GM23338 (cell line): Measurements from ENCODE around the gene RNLS. TPM values are rescaled to one million over a fixed set of nuclear protein-coding genes. Genes with fewer than 3 reads are reported as not detected.

ENCODE experiments used
- ATAC-seq: fragments of 200-7000 bp; cut with Tn5 transposase; 3 replicates; pipeline ENCODE4 v1.9.1; 2020
- DNase-seq: peaks from one replicate; pipeline ENCODE4 v3.0.0-alpha.2; 2015; ENCODE audit warnings: low spot score
- H2AFZ ChIP-seq: fragments of 200-600 bp; sonication (generic); 2 replicates; pipeline ENCODE4 v1.8.0; 2016; ENCODE audit warnings: antibody characterized with exemption, mild to moderate bottlenecking, moderate library complexity
- H3F3A ChIP-seq: fragments of 200-600 bp; sonication (generic); replicated peaks from 2 replicates; pipeline ENCODE4 v1.8.0; 2017; ENCODE audit warnings: antibody characterized with exemption, mixed run types, low read depth
- H3K27ac ChIP-seq: fragments of 200-600 bp; sonication (generic); 2 replicates; pipeline ENCODE4 v1.6.1; 2016; ENCODE audit warnings: low read depth
- H3K27me3 ChIP-seq: fragments of 200-600 bp; sonication (generic); 2 replicates; pipeline ENCODE4 v1.8.0; 2016; ENCODE audit warnings: mild to moderate bottlenecking, mixed run types, moderate library complexity; ENCODE audit not compliant: insufficient read depth
- H3K36me3 ChIP-seq: fragments of 200-600 bp; sonication (generic); 2 replicates; pipeline ENCODE4 v1.8.0; 2016; ENCODE audit warnings: mild to moderate bottlenecking; ENCODE audit not compliant: insufficient read depth
- H3K4me1 ChIP-seq: fragments of 200-600 bp; sonication (generic); 2 replicates; pipeline ENCODE4 v1.8.0; 2016; ENCODE audit warnings: mild to moderate bottlenecking, moderate library complexity; ENCODE audit not compliant: insufficient read depth
- H3K4me2 ChIP-seq: fragments of 200-600 bp; sonication (generic); 2 replicates; pipeline ENCODE4 v1.7.1; 2017; ENCODE audit warnings: mixed run types
- H3K4me3 ChIP-seq: fragments of 200-600 bp; sonication (generic); 2 replicates; pipeline ENCODE4 v1.6.1; 2016; ENCODE audit warnings: mixed run types
- H3K79me2 ChIP-seq: fragments of 200-600 bp; sonication (generic); replicated peaks from 2 replicates; pipeline ENCODE4 v1.8.0; 2017; ENCODE audit warnings: mild to moderate bottlenecking; ENCODE audit not compliant: insufficient read depth
- H3K9me2 ChIP-seq: fragments of 200-600 bp; sonication (generic); 2 replicates; pipeline ENCODE4 v1.8.0; 2017; ENCODE audit not compliant: insufficient read depth
- H4K20me1 ChIP-seq: fragments of 200-600 bp; sonication (generic); replicated peaks from 2 replicates; pipeline ENCODE4 v1.8.0; 2017; ENCODE audit warnings: mild to moderate bottlenecking; ENCODE audit not compliant: insufficient read depth
- H3K27ac Mint-ChIP-seq: 2 replicates; pipeline ENCODE4 v1.8.0; 2020; ENCODE audit warnings: inconsistent platforms, mild to moderate bottlenecking, moderate library complexity, mixed read lengths
- H3K27me3 Mint-ChIP-seq: 3 replicates; pipeline ENCODE4 v1.8.0; 2022; ENCODE audit warnings: low read depth, mild to moderate bottlenecking, moderate library complexity, mixed read lengths, inconsistent platforms; ENCODE audit not compliant: insufficient read depth, poor library complexity
- H3K36me3 Mint-ChIP-seq: 3 replicates; pipeline ENCODE4 v1.8.0; 2021; ENCODE audit warnings: low read depth, mild to moderate bottlenecking, inconsistent platforms, moderate library complexity, mixed read lengths
- H3K4me1 Mint-ChIP-seq: 3 replicates; pipeline ENCODE4 v1.8.0; 2020; ENCODE audit warnings: mild to moderate bottlenecking, inconsistent platforms, mixed read lengths
- H3K4me3 Mint-ChIP-seq: 3 replicates; pipeline ENCODE4 v1.8.0; 2021; ENCODE audit warnings: moderate library complexity, mild to moderate bottlenecking, inconsistent platforms, mixed read lengths
- H3K9me3 Mint-ChIP-seq: 3 replicates; pipeline ENCODE4 v1.8.0; 2020; ENCODE audit warnings: moderate library complexity, mild to moderate bottlenecking, inconsistent platforms, mixed read lengths
- CREB1 ChIP-seq: fragments of 250-450 bp; sonication (Bioruptor Pico); IDR thresholded peaks from 2 replicates; pipeline ENCODE4 v1.5.0; 2020; ENCODE audit warnings: low read depth, mild to moderate bottlenecking, moderate library complexity
- CTCF ChIP-seq, 2 experiments: fragments of 200-600 bp in 1 of 2; sonication (generic) in 1 of 2; conservative IDR thresholded peaks; 2 replicates each; pipeline versions ENCODE4 v1.5.1 to v1.6.1; 2016 to 2017; ENCODE audit warnings: antibody characterized with exemption in 2 of 2, low read depth in 2 of 2, mild to moderate bottlenecking in 2 of 2, moderate library complexity in 1 of 2
- EZH2 ChIP-seq: fragments of 200-600 bp; sonication (generic); IDR thresholded peaks from one replicate; pipeline ENCODE4 v1.8.0; 2017; ENCODE audit warnings: antibody characterized with exemption, mild to moderate bottlenecking, low read depth; ENCODE audit not compliant: unreplicated experiment
- REST ChIP-seq: IDR thresholded peaks from one replicate; pipeline ENCODE4 v1.6.1; 2018; ENCODE audit warnings: antibody characterized with exemption; ENCODE audit not compliant: unreplicated experiment
- STAT1 ChIP-seq: IDR thresholded peaks from one replicate; pipeline ENCODE4 v1.6.1; 2016; ENCODE audit warnings: antibody characterized with exemption; ENCODE audit not compliant: unreplicated experiment
- ZNF114 ChIP-seq: fragments of 250-450 bp; sonication (Bioruptor Pico); IDR thresholded peaks from 2 replicates; pipeline ENCODE4 v1.5.0; 2020; ENCODE audit warnings: mild to moderate bottlenecking, moderate library complexity
- polyA plus RNA-seq: library from polyadenylated mRNA; unstranded; fragments of >200 nt; fragmentation: Nextera tagmentation; extraction: Ambion mirVana; gene quantifications from 2 replicates; pipeline ENCODE4 v1.2.1, GENCODE V29; 2016
- total RNA-seq: library from RNA; depleted of rRNA; stranded (reverse); fragments of >200 nt; shearing (Covaris generic); gene quantifications from 2 replicates; pipeline ENCODE4 v1.2.3, GENCODE V29; 2014

The RNLS gene
- total and polyA plus RNA-seq, 2 experiments from 2014 or later: 8.8 to 15.2 TPM

GRCh38 chr10:88472540-88472939 lies 110.6 kb downstream of the RNLS start:
- Mint-ChIP-seq H3K27me3 (peaks cover 2% of the 10 kb centered on the region), H3K9me3 (peaks cover 10% of the 10 kb centered on the region; the same call in 2 of the 3 replicates), H3K27ac (no peak overlapping the region), H3K4me1 (peaks cover 28% of the 10 kb centered on the region), H3K36me3 (peaks cover 9% of the 10 kb centered on the region; the same call in 2 of the 3 replicates), H3K4me3 (no peak overlapping the region)
- Histone ChIP-seq H4K20me1 (no peaks in the 10 kb centered on the region), H2AFZ (no peak overlapping the region), H3K27ac (no peak overlapping the region), H3K4me3 (no peak overlapping the region), H3K27me3 (no peaks in the 10 kb centered on the region), H3K79me2 (no peaks in the 10 kb centered on the region), H3F3A (no peaks in the 10 kb centered on the region), H3K4me1 (peaks cover 21% of the 10 kb centered on the region), H3K36me3 (no peaks in the 10 kb centered on the region), H3K4me2 (no peak overlapping the region; the same call in 1 of the 2 replicates), H3K9me2 (no peaks in the 10 kb centered on the region)
- ATAC-seq: no peak
- peak in 1 of 2 experiments; percentile 28; a peak in 2 of 4 replicates for TF ChIP-seq CTCF (conservative IDR thresholded peaks at IDR 0.05; ENCODE audit: low read depth in 2 of 2)
- no peak for TF ChIP-seq EZH2
- peak; percentile 8 for DNase-seq

GRCh38 chr10:88471899-88472298 lies 111.2 kb downstream of the RNLS start:
- Mint-ChIP-seq H3K4me3 (no peak overlapping the region), H3K27me3 (peaks cover 2% of the 10 kb centered on the region), H3K27ac (no peak overlapping the region), H3K4me1 (peaks cover 31% of the 10 kb centered on the region), H3K36me3 (peaks cover 9% of the 10 kb centered on the region; the same call in 2 of the 3 replicates), H3K9me3 (peaks cover 10% of the 10 kb centered on the region; the same call in 2 of the 3 replicates)
- no peak overlapping the region for H2AFZ ChIP-seq
- peak; percentile 63 for DNase-seq
- no peak overlapping the region for H3K4me3 ChIP-seq
- H3K27ac ChIP-seq: no peak overlapping the region
- H3K9me2 ChIP-seq: no peaks in the 10 kb centered on the region
- H3K79me2 ChIP-seq: no peaks in the 10 kb centered on the region
- no peaks in the 10 kb centered on the region for H4K20me1 ChIP-seq
- no peak overlapping the region; the same call in 1 of the 2 replicates for H3K4me2 ChIP-seq
- no peaks in the 10 kb centered on the region for H3K27me3 ChIP-seq
- peak; percentile 77 for ATAC-seq
- no peak for TF ChIP-seq ZNF114 (CRISPR knock-in tag)
- peak; percentile 43 for TF ChIP-seq REST
- no peak for TF ChIP-seq STAT1
- TF ChIP-seq CREB1 (CRISPR knock-in tag): no peak
- TF ChIP-seq CTCF (conservative IDR thresholded peaks at IDR 0.05; ENCODE audit: low read depth in 2 of 2): no peak
- H3K4me1 ChIP-seq: peaks cover 21% of the 10 kb centered on the region
- H3K36me3 ChIP-seq: no peaks in the 10 kb centered on the region
- H3F3A ChIP-seq: no peaks in the 10 kb centered on the region
